Tibial nerve (tissue), 4 donors: Measurements from ENCODE around the gene MEGF6. TPM values are rescaled to one million over a fixed set of nuclear protein-coding genes. Genes with fewer than 3 reads are reported as not detected.
A peak's percentile ranks its signal among the peaks of the same experiment; 100 is the strongest.

Experiments used
- DNase-seq, 2 donors: peaks; one replicate each; pipeline ENCODE4 v3.0.0-alpha.2; 2019; ENCODE audit warnings: low spot score in 2 of 2
- H3K27ac ChIP-seq, 4 donors: fragments of 200-600 bp; sonication (generic) in 3 of 4; one replicate each; pipeline ENCODE4 v1.5.1; 2017 to 2019; ENCODE audit warnings: mild to moderate bottlenecking in 1 of 4
- H3K27me3 ChIP-seq, 2 donors: fragments of 200-600 bp; sonication (generic) in 1 of 2; one replicate each; pipeline versions ENCODE4 v1.5.1 to v1.6.0; 2017 to 2019
- H3K36me3 ChIP-seq, 3 donors: fragments of 200-600 bp; sonication (generic); one replicate each; pipeline ENCODE4 v1.5.1; 2018 to 2019
- H3K4me1 ChIP-seq, 4 donors: fragments of 200-600 bp; sonication (generic) in 3 of 4; one replicate each; pipeline ENCODE4 v1.5.1; 2017 to 2019
- H3K4me3 ChIP-seq, 4 donors: fragments of 200-600 bp; sonication (generic) in 3 of 4; one replicate each; pipeline ENCODE4 v1.5.1; 2017 to 2019; ENCODE audit warnings: mild to moderate bottlenecking in 1 of 4, moderate library complexity in 1 of 4
- H3K9me3 ChIP-seq, 4 donors: fragments of 200-600 bp; sonication (generic) in 3 of 4; one replicate each; pipeline ENCODE4 v1.5.1; 2017 to 2019
- CTCF ChIP-seq, 5 experiments: fragments of 200-600 bp in 3 of 5; fragments of 450-650 bp in 2 of 5; sonication (generic) in 3 of 5; IDR thresholded peaks; one replicate each; pipeline ENCODE4 v1.5.1; 2016 to 2019; ENCODE audit warnings: antibody characterized with exemption in 5 of 5, mild to moderate bottlenecking in 3 of 5, moderate library complexity in 2 of 5
- EP300 ChIP-seq, 2 donors: sonication (generic); formaldehyde crosslinking; IDR thresholded peaks; one replicate each; pipeline ENCODE4 v1.6.1; 2017; ENCODE audit warnings: antibody characterized with exemption in 2 of 2, mild to moderate bottlenecking in 1 of 2
- POLR2A ChIP-seq, 2 donors: fragments of 450-650 bp; IDR thresholded peaks; one replicate each; pipeline ENCODE4 v1.6.1; 2017; ENCODE audit warnings: antibody characterized with exemption in 2 of 2, mild to moderate bottlenecking in 2 of 2, moderate library complexity in 2 of 2
- WGBS, 2 donors: methylation state at CpG; one replicate each; pipeline ENCODE4 v1.1.5; 2018; 5-methylcytosine and 5-hydroxymethylcytosine counted together
- total RNA-seq, 4 donors: library from RNA; depleted of rRNA; stranded (reverse); fragments of >200 nt; gene quantifications; one replicate each; pipeline ENCODE4 v1.1.0, GENCODE V29; 2016

MEGF6 gene
- total RNA-seq, 4 donors from 2014 or later, result 25.3 to 63.3 (median 42.8) TPM

DNA sequence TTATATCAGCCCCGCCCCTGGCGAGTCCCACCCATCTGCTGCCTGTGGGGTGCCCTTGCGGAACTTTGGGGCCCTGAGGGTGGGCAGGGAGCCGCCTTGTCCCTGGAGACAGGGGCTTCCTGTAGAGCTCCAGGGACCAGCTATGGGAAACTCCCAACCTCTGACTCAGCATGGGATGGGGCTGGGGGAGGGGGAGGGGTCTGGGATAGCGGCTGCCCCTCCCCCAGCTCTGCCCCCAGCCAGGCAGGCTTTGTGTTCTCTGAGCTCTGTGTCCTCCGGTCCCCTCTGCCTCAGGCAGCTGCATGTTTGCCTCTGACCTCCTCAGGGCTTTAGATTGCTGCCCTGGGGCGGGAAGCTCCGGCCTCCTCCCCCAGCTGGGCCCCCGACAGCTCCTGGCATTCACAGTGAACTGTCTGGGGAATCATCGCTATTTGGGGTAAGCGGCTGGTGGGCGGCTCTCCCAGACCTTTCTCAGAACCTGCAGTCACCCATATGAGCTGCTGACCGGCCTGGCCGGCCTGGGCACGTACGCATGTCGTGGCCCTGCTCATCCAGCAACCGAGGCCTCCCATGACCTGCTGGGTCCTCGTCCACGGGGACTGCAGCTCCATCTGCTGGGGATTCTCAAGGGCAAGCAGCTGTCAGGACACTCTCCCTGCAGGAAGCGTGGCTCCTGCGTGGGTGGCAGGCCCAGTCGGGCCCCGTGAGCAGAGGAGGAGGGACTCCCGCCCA, 139.8 kb downstream of the MEGF6 start:
- Histone ChIP-seq H3K4me1 (peaks cover 0 to 77% (median 35%) of the 10 kb centered on the region in 4 donors), H3K4me3 (no peak overlapping the region), H3K27ac (peak overlapping the region; percentile 58 to 92 (median 76)), H3K36me3 (no peaks in the 10 kb centered on the region), H3K9me3 (no peaks in the 10 kb centered on the region), H3K27me3 (no peaks in the 10 kb centered on the region)
- peak in 1 of 2 donors; percentile 55 for TF ChIP-seq EP300 (IDR thresholded peaks at IDR 0.05)
- TF ChIP-seq POLR2A (IDR thresholded peaks at IDR 0.05), result no peak
- peak in 4 of 5 experiments; percentile 40 to 79 (median 54) for TF ChIP-seq CTCF (IDR thresholded peaks at IDR 0.05)
- WGBS, 2 donors, result 17 to 25% methylated on average over 12 to 24 of the region's 25 CpGs
- DNase-seq, result no peak

DNA sequence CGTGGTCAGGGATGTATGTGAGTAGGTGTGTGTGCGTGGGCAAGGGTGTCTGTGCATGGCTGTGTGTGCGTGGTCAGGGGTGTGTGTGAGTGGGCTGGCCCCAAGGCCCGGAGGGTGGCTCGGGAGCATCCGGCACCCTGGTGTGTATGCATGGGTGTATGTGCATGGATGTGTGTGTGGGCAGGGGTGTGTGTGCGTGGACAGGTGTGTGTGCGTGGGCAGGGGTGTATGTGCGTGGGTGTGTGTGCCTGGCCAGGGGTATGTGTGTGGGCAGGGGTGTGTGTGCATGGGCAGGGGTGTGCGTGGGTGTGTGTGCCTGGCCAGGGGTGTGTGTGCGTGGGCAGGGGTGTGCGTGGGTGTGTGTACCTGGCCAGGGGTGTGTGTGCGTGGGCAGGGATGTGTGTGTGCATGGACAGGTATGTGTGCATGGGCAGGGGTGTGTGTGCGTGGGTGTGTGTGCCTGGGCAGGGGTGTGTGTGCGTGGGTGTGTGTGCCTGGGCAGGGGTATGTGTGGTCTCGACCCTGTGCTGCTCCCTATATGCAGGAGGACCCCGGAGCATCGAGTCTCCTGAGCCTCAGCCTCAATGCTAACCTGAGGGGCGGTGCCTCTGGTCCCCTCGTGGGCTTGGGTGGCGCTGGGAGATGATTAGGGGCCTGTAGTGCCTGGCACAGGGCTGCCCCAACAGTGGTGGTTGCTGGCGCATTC, 140.5 kb downstream of the MEGF6 start:
- Histone ChIP-seq H3K4me1 (peaks cover 0 to 84% (median 35%) of the 10 kb centered on the region in 4 donors), H3K27ac (peak overlapping the region; percentile 58 to 92 (median 76)), H3K4me3 (no peak overlapping the region), H3K27me3 (no peaks in the 10 kb centered on the region), H3K9me3 (no peaks in the 10 kb centered on the region), H3K36me3 (no peaks in the 10 kb centered on the region)
- 70 to 81% methylated on average over 17 to 21 of the region's 22 CpGs for WGBS, 2 donors
- TF ChIP-seq POLR2A (IDR thresholded peaks at IDR 0.05) (no peak), EP300 (IDR thresholded peaks at IDR 0.05) (no peak), CTCF (IDR thresholded peaks at IDR 0.05) (no peak)
- no peak for DNase-seq

GRCh38 chr1:3469849-3470649, 141.3 kb downstream of the MEGF6 start:
- 77 to 87% methylated on average over 15 to 17 of the region's 17 CpGs for WGBS, 2 donors
- no peak for TF ChIP-seq POLR2A (IDR thresholded peaks at IDR 0.05)
- Histone ChIP-seq H3K9me3 (no peaks in the 10 kb centered on the region), H3K36me3 (no peaks in the 10 kb centered on the region), H3K27ac (peak overlapping the region; percentile 24 to 92 (median 78)), H3K4me1 (peaks cover 0 to 87% (median 35%) of the 10 kb centered on the region in 4 donors), H3K4me3 (no peak overlapping the region), H3K27me3 (no peaks in the 10 kb centered on the region)
- no peak for DNase-seq

DNA sequence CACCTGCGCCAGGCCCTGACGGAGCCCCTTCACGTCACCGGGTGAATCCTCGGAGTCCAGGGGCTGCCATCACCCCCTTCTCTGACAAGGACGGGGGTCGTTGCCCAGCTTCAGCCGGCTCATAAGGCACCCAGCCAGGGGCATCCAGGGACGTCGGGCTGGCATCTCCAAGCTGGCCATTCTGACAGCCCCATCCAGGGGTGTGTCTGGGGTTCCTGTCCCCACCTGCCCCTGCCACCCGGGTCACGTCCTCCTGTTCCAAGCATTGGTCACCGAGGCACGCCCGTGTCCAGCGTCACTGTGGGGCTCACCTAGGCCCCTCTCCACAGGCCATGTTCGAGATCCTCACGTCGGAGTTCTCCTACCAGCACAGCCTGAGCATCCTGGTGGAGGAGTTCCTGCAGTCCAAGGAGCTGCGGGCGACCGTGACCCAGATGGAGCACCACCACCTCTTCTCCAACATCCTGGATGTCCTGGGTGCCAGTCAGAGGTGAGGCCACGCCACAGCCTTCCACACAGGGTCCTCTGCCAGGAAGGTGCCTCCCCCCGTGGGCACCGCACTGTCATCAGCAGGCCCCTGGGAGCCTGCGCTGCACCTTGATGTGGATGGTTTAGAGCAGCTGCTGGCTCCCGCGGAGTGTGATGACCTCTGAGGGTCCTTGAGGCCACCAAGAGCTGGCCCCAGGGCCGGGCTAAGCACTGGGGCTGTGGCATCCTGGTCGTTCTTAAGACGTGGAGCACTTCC, 142.0 kb downstream of the MEGF6 start:
- TF ChIP-seq CTCF (IDR thresholded peaks at IDR 0.05) (no peak), POLR2A (IDR thresholded peaks at IDR 0.05) (no peak)
- Histone ChIP-seq H3K36me3 (no peaks in the 10 kb centered on the region), H3K27ac (peak overlapping the region; percentile 76 to 92 (median 86)), H3K4me3 (no peak overlapping the region), H3K4me1 (peaks cover 0 to 86% (median 35%) of the 10 kb centered on the region in 4 donors), H3K9me3 (no peaks in the 10 kb centered on the region), H3K27me3 (no peaks in the 10 kb centered on the region)
- 82 to 88% methylated on average over 24 to 25 of the region's 31 CpGs for WGBS, 2 donors
- DNase-seq, result no peak
